Activated CD4-positive, alpha-beta T cell treated with anti-CD3 and anti-CD28 coated beads for 1 hour (primary cell): ENCODE results near the gene FMN1.

Experiments used
- DNase-seq: peaks from one replicate; pipeline ENCODE4 v3.0.0-alpha.2; 2020

The FMN1 gene

GRCh38 chr15:33045066-33045810 is 149.3 kb downstream of the FMN1 start:
- DNase-seq = no peak

GRCh38 chr15:33044598-33044997 is 149.9 kb downstream of the FMN1 start:
- no peak for DNase-seq

- DNase-seq = no peak
Observed at GRCh38 chr15:33043636-33044035, 150.9 kb downstream of the FMN1 start.

- DNase-seq = no peak
Observed at GRCh38 chr15:33040496-33040895, 154.0 kb downstream of the FMN1 start.

- DNase-seq = no peak
Observed at GRCh38 chr15:33034588-33034987, 159.9 kb downstream of the FMN1 start.

- DNase-seq = no peak
Observed at GRCh38 chr15:33032053-33032452, 162.5 kb downstream of the FMN1 start.

- DNase-seq = no peak
Observed at GRCh38 chr15:33031324-33031821, 163.1 kb downstream of the FMN1 start.

- no peak for DNase-seq
Observed at GRCh38 chr15:33030315-33030714, 164.2 kb downstream of the FMN1 start.

- DNase-seq = no peak
Observed at GRCh38 chr15:33029109-33029652, 165.3 kb downstream of the FMN1 start.

GRCh38 chr15:33028495-33028894 is 166.0 kb downstream of the FMN1 start:
- no peak for DNase-seq

- DNase-seq = no peak
Observed at GRCh38 chr15:33027306-33028035, 167.0 kb downstream of the FMN1 start.

- no peak for DNase-seq
Observed at GRCh38 chr15:33026614-33027013, 167.9 kb downstream of the FMN1 start.

GRCh38 chr15:33022629-33023028 is 171.9 kb downstream of the FMN1 start:
- DNase-seq = no peak

- DNase-seq = no peak
Observed at GRCh38 chr15:33021806-33022389, 172.6 kb downstream of the FMN1 start.

- DNase-seq = no peak
Observed at GRCh38 chr15:33019354-33019981, 175.0 kb downstream of the FMN1 start.

GRCh38 chr15:33016405-33017024 is 178.0 kb downstream of the FMN1 start:
- DNase-seq = no peak

GRCh38 chr15:33014586-33014985 is 179.9 kb downstream of the FMN1 start:
- no peak for DNase-seq

- no peak for DNase-seq
Observed at GRCh38 chr15:33013827-33014445, 180.6 kb downstream of the FMN1 start.

GRCh38 chr15:33011976-33012375 is 182.5 kb downstream of the FMN1 start:
- DNase-seq = no peak

GRCh38 chr15:33009603-33010002 is 184.9 kb downstream of the FMN1 start:
- no peak for DNase-seq

- DNase-seq = no peak
Observed at GRCh38 chr15:33009026-33009425, 185.5 kb downstream of the FMN1 start.
